NCI-H748 (cell line): ENCODE results near the gene HSDL1.

Experiments
- DNase-seq: peaks from one replicate; lab custom pipeline; 2025; ENCODE audit not compliant: unreplicated experiment; lab: John Stamatoyannopoulos, UW

Gene HSDL1

DNA sequence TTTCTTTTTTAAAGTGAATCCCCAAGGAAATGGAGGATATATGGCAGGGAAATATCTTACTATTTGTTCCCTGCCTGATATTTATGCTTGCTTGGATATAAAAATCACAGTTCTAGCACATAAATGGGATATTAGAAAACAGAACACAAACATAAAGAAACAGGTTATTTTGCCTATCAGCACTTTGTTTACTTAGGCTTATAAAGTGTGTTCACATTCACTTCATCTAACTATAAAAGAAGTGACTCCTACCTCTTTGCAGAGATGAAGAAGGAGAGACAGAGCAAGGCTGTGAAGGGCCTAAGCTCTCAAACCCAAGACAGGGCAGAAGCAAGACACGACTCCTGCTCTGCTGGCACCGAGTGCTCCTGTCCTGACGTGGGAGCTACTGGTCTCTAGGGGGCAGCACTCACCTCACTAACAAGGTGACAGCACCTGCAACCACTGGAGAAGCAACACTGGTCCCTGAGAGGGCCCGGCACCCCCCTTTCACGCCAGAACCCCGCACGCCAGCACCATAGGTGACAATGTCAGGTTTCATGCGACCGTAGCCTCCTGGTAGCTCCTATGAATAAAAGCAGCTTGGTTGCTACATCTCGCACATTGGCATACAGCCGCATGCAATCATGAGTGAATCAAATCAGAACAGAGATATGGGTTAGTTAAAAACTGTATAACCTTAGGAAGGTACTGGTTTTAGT lies 60.3 kb downstream of the HSDL1 start:
- DNase-seq = peak; percentile 56

DNA sequence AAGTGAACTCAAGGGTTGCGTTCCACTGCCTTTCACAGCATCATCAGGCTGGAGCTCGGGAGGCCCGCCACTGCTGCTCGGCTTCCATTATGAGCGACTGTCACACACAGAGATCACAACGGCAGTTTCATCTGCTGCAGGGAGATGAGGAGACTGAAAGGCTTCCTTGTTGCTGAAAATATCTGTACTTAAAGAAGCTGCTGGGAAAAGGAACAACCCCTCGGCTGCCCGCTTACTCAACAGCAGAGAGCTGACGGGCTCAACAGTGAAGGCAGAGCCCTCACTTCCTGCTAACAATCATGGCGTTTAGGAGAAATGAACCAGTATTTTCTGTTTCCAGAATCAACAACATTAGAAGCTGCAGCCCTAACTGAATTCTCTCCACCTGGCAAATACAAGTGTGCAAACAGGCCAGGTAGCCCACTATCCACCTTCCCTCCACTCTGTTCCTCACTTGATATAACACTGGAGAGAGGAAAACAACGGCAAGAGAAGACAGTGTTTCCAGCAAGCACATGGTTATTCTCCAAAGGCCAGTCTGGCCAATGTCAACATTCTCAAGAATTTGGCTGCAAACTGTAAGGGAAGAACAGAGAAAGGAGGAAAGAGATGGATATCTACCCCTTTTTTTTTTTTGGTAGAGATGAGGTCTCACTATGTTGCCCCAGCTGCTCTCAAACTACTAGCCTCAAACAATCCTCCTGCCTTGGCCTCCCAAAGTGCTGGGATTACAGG lies 62.0 kb downstream of the HSDL1 start:
- DNase-seq = no peak

DNA sequence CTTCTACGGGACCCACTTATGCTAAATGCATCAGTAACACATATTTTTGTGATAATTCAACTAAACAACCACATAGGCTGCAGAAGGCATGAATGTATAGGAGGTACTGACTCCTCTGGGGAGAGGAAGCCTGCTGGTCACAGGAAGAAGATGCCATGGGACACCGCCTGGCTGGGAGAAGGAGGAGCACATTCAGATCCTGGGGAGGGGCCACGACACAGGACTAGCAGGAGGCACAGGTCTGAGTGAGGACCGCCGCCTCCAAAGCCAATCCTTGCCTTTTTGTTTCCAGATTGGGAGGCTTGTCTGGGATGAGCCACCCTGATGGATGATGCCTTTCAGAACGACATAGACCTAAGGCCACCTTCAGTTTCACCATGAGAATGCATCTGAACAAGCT lies 62.9 kb downstream of the HSDL1 start:
- no peak for DNase-seq

DNA sequence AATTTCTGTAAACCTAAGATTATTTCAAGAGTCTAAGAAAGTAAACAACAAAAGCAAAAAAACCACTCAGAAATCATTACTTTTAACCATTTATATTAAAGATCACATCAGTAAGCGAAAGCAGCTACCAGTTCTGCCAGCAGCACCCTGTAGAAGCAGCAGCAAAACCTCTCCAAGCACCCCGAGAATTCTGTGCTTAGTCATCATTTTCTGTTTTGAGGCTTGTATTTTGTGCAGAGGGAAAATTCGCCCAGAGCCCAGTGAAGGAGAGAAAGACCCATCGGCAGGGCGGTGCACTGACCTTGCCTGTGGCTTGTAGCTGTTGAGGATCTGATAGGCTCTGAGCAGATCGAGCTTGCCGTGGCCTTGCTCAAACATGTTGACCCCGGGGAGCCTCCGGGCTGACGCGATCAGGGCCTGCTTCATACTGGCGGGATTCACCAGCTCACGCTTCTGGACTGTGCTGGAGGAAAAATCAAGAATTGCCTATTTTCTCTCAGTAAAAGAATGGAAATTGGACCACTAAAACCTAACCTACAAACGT lies 63.5 kb downstream of the HSDL1 start:
- no peak for DNase-seq

DNA sequence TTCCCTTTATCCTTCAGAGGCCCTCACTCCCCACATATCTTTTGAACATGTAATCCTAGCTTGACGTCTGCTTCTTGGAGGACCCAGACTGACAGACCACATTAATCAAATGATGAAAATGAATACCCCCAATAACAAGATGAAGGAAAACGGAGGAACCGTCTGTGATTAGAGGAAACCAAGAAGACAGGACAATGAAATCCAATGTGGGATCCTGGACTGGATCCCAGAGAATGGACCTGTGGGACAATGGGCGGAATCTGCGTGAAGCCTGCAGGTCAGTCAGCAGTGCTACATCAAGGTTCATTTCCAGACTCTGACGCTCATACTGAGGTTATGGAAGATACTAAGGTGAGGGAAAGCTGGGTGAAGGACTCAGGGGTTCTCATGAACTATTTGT lies 64.2 kb downstream of the HSDL1 start:
- no peak for DNase-seq

DNA sequence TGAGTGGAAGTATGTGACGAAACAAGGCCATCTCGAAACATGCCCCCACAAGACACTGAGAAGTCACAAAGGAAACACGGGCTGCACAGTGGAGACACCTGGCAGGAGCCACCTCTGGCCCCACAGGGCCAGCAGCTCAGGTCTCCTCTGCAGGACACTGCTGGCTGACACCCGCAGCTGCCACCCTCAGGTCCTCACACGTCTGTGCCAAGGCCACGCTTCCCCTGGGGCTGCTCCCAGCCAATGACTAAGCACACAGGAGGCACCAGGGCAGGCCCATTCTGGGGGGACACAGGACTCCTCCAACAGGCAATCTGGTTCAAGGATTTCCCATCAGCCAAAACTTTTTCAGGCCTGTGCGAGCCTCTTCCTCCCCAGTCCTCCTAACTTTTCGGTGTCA lies 64.6 kb downstream of the HSDL1 start:
- DNase-seq = no peak

DNA sequence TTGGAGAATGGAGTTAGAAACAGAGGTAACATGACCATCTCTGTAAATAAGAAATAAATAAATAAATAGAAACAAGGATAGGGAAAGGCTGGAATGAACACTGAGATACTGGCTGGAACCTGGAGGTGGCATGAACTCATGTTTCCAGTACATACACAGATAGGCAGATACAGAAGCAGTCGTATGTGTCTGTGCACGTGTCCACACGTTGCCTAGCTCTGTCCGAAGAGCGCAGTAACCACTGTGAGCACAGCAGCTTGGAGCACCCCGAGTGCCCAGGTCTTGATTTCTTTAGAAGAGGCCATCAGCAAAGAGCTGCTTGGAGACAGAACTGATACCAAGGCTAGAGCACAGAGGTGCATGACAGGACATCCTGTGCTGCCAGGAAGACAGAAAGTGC lies 65.3 kb downstream of the HSDL1 start:
- no peak for DNase-seq

DNA sequence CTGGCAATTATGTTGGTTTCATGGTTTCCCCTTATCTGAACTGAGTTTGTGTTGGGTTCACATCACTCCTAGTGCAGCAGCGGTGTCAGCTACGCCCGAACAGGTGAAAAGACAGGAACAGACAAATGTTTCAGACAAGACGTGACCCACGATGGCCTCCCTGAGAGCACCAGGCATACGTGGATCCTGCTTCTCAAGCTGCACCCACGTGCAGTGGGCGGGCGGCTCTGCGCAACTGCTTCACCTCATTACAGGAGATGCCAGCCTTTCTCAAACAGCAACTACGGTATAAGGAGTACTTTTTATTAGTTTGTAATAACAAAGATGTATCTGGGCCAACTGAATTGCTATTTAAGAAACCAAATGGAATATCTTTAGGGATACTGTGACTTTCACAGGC lies 69.6 kb downstream of the HSDL1 start:
- DNase-seq = no peak

DNA sequence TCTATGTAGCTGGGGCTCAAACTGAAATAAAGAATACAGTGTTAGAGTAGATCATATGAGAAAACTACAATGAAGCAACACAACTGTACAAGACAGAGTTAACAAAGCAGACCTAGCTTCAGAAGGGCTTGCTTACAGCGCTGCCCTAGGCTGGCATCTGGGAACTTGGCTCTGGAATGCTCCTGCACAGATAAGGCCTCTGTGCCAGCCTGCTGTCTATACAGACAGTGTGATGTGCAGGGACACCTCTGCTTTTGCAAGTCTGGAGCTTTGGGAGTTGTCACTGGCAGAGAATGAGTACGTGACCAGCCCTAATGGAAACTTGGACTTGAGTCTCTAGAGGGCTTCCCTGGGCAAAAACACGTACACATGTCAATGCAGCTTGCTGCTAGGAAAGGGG lies 70.3 kb downstream of the HSDL1 start:
- no peak for DNase-seq
